Measurements from ENCODE around the gene LDAH. TPM values are rescaled to one million over a fixed set of nuclear protein-coding genes. Genes with fewer than 3 reads are reported as not detected.

The LDAH gene
- total RNA-seq, 1 experiment from 2014 or later, result not detected

DNA sequence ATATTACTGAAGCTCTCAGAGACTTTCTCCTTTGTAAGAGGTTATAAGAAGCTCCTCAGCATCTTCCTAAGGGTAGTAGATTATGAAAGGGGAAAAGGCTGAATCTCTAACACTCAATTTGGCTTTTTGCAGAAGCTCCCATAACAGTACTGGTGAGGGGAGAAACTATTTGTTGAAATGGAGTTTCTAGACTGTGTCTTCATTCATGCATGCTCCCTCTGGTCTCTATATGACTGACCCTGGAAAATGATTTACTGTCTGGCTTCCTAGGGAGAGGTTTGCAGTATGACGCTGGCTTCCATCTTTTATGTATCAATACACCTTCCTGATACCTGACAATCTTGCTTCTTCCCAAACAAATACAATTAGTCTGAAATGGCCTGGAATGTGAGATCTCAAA lies 63.9 kb downstream of the LDAH start:
- TF ChIP-seq EZH2 (IDR thresholded peaks at IDR 0.05; ENCODE audit: low read length, unreplicated experiment), result no peak
- TF ChIP-seq EZH2phosphoT487 (IDR thresholded peaks at IDR 0.05; ENCODE audit: borderline replicate concordance, low read length), result no peak
- TF ChIP-seq, protein P1, sequence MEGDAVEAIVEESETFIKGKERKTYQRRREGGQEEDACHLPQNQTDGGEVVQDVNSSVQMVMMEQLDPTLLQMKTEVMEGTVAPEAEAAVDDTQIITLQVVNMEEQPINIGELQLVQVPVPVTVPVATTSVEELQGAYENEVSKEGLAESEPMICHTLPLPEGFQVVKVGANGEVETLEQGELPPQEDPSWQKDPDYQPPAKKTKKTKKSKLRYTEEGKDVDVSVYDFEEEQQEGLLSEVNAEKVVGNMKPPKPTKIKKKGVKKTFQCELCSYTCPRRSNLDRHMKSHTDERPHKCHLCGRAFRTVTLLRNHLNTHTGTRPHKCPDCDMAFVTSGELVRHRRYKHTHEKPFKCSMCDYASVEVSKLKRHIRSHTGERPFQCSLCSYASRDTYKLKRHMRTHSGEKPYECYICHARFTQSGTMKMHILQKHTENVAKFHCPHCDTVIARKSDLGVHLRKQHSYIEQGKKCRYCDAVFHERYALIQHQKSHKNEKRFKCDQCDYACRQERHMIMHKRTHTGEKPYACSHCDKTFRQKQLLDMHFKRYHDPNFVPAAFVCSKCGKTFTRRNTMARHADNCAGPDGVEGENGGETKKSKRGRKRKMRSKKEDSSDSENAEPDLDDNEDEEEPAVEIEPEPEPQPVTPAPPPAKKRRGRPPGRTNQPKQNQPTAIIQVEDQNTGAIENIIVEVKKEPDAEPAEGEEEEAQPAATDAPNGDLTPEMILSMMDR (conservative IDR thresholded peaks at IDR 0.05; ENCODE audit: low read depth, low read length), result no peak
- DNase-seq (no peak), ATAC-seq (no peak)
- Histone ChIP-seq H3F3A (ENCODE audit: low read length, unreplicated experiment) (no peaks in the 10 kb centered on the region), H3K9me3 (ENCODE audit: low read length) (no peaks in the 10 kb centered on the region), H3K4me2 (ENCODE audit: low read length) (no peak overlapping the region), H2AFZ (ENCODE audit: low read length) (no peak overlapping the region), H3K9me2 (replicated peaks; ENCODE audit: low read length) (no peaks in the 10 kb centered on the region), H3K4me1 (ENCODE audit: insufficient read depth, low read length) (no peaks in the 10 kb centered on the region), H4K20me1 (ENCODE audit: low read length) (no peaks in the 10 kb centered on the region), H3K27me3 (ENCODE audit: low read length) (peaks cover 14% of the 10 kb centered on the region), H3K27ac (ENCODE audit: low read length) (no peak overlapping the region), H3K79me2 (ENCODE audit: low read length) (no peaks in the 10 kb centered on the region), H3K36me3 (ENCODE audit: low read depth, low read length) (no peaks in the 10 kb centered on the region), H3K9ac (ENCODE audit: low read length) (no peak overlapping the region), H3K4me3 (ENCODE audit: low read length) (no peak overlapping the region)
- intact Hi-C loops (cut with micrococcal nuclease), result no loop called here
- CTCF ChIA-PET, result interaction anchor here (0.7 kb wide), 1 partner anchor 10 kb away, joined by 3 read pairs; no protein-coding TSS in a partner anchor
- BruUV-seq (replicated peaks), result no TSS peak
- POLR2A ChIA-PET (ENCODE audit: unreplicated experiment), result no interaction called here

DNA sequence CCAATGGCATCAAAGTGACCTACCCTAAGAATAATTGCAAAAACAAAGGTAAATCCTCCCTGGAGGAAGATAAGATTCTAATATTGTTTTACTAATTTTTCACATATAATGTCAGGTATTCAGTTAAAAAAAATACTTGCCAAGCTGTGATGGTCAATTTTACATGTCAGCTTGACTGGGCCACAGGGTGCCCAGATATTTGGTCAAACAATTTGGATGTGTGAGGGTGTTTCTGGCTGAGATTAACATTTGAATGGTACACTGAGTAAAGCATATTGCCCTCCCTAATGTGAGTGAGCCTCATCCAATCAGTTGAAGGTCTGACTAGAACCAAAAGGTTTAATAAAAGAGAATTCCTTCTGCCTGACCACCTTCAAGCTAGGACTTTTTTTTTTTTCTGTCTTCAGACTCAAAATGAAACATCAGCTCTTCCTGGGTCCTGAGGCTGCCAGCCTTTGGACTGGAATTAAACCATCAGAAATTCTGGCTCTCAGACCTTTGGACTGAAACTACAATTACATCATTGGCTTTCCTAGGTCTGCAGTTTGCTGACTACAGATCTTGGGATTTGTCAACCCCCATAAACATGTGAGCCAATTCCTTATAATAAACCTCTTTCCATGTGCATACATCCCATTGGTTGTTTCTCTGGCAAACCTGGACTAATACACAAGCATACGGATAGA lies 65.4 kb downstream of the LDAH start:
- no TSS peak for BruUV-seq (replicated peaks)
- Histone ChIP-seq H3K36me3 (ENCODE audit: low read depth, low read length) (no peaks in the 10 kb centered on the region), H3K4me3 (ENCODE audit: low read length) (no peak overlapping the region), H3K79me2 (ENCODE audit: low read length) (no peaks in the 10 kb centered on the region), H3F3A (ENCODE audit: low read length, unreplicated experiment) (no peaks in the 10 kb centered on the region), H3K9me3 (ENCODE audit: low read length) (no peaks in the 10 kb centered on the region), H3K4me1 (ENCODE audit: insufficient read depth, low read length) (no peaks in the 10 kb centered on the region), H3K9me2 (replicated peaks; ENCODE audit: low read length) (no peaks in the 10 kb centered on the region), H3K27ac (ENCODE audit: low read length) (no peak overlapping the region), H3K4me2 (ENCODE audit: low read length) (no peak overlapping the region), H3K27me3 (ENCODE audit: low read length) (peaks cover 19% of the 10 kb centered on the region), H3K9ac (ENCODE audit: low read length) (no peak overlapping the region), H4K20me1 (ENCODE audit: low read length) (no peaks in the 10 kb centered on the region), H2AFZ (ENCODE audit: low read length) (no peak overlapping the region)
- TF ChIP-seq EZH2phosphoT487 (IDR thresholded peaks at IDR 0.05; ENCODE audit: borderline replicate concordance, low read length), result no peak
- TF ChIP-seq, protein P1 (conservative IDR thresholded peaks at IDR 0.05; ENCODE audit: low read depth, low read length), result no peak
- TF ChIP-seq EZH2 (IDR thresholded peaks at IDR 0.05; ENCODE audit: low read length, unreplicated experiment), result no peak
- intact Hi-C loops (cut with micrococcal nuclease), result loop anchor here (2.0 kb wide), 1 partner anchor 97 kb away; no protein-coding TSS in a partner anchor
- POLR2A ChIA-PET (ENCODE audit: unreplicated experiment), result no interaction called here
- no peak for DNase-seq
- ATAC-seq, result no peak
- CTCF ChIA-PET, result no interaction called here

DNA sequence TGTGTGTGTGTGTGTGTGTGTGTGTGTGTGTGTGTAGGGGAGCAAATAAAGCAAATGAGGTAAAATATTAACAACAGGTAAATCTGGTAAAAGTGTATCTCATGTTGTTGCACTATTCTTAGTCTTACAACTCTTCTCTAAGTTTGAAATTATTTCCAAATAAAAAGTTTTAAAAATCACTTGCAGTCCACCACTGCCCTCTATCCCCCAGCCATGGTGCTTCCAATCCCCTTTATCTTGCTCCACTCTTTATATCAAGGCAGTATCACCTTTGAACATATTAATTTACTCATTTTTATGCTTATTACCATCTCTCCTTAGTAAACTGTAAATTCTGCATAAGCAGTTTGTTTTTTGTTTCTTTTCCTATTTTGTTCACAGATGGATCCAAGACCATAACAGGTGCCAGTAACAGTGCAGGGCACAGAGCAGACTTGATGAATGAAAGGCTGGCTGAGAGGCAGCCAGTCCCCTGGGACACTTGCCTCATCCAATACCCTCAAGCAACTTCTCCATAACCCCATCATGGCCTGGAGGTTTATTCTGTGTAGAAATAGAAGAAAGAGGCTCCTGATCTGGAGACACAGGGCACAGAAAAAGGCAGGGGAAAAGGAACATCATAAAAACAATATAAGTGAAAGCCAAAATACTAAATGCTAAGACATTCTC lies 67.6 kb downstream of the LDAH start:
- H4K20me1 ChIP-seq (ENCODE audit: low read length), result no peaks in the 10 kb centered on the region
- H3K4me1 ChIP-seq (ENCODE audit: insufficient read depth, low read length), result no peaks in the 10 kb centered on the region
- no peak for DNase-seq
- intact Hi-C loops (cut with micrococcal nuclease), result no loop called here
- H3K9me2 ChIP-seq (replicated peaks; ENCODE audit: low read length), result no peaks in the 10 kb centered on the region
- ATAC-seq, result no peak
- no peak overlapping the region for H2AFZ ChIP-seq (ENCODE audit: low read length)
- H3F3A ChIP-seq (ENCODE audit: low read length, unreplicated experiment), result no peaks in the 10 kb centered on the region
- no peaks in the 10 kb centered on the region for H3K9me3 ChIP-seq (ENCODE audit: low read length)
- H3K79me2 ChIP-seq (ENCODE audit: low read length), result no peaks in the 10 kb centered on the region
- BruUV-seq (replicated peaks), result no TSS peak
- no peak overlapping the region for H3K4me2 ChIP-seq (ENCODE audit: low read length)
- ChIA-PET POLR2A (ENCODE audit: unreplicated experiment) (no interaction called here), CTCF (no interaction called here)
- no peak overlapping the region for H3K27ac ChIP-seq (ENCODE audit: low read length)
- no peak overlapping the region for H3K9ac ChIP-seq (ENCODE audit: low read length)
- H3K27me3 ChIP-seq (ENCODE audit: low read length), result peaks cover 22% of the 10 kb centered on the region
- no peaks in the 10 kb centered on the region for H3K36me3 ChIP-seq (ENCODE audit: low read depth, low read length)
- H3K4me3 ChIP-seq (ENCODE audit: low read length), result no peak overlapping the region
- no peak for TF ChIP-seq EZH2 (IDR thresholded peaks at IDR 0.05; ENCODE audit: low read length, unreplicated experiment)
